Measurements from ENCODE around the gene PPP1R14D. TPM values are rescaled to one million over a fixed set of nuclear protein-coding genes. Genes with fewer than 3 reads are reported as not detected.

PPP1R14D gene
- polyA plus RNA-seq, 3 donors: 0.13 to 1.2 TPM; not detected in 1

DNA sequence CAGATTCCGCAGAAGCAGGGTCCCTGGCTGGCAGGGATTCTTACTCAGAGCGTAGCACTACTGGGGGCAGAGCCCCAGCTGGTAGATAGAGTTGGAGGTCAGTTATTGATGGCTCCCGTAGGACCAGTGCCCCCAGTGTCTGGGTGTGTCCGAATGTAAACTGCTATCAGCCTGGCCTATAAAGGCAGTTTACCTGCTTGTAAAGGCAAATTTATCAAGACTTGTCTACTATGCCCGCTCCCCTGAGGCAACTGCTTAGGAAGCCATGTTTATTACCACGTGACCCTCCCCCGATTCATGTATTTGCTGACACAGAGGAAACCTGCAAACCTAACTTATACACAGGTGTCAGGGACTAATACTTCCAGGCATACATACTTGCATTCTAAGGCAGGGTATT lies 607 bp upstream of the PPP1R14D start:
- WGBS, 3 donors: 78 to 84% (median 82%) methylated on average over 7 of the region's 7 CpGs
- H3K27ac ChIP-seq (ENCODE audit: low read depth, low read length): no peak overlapping the region

DNA sequence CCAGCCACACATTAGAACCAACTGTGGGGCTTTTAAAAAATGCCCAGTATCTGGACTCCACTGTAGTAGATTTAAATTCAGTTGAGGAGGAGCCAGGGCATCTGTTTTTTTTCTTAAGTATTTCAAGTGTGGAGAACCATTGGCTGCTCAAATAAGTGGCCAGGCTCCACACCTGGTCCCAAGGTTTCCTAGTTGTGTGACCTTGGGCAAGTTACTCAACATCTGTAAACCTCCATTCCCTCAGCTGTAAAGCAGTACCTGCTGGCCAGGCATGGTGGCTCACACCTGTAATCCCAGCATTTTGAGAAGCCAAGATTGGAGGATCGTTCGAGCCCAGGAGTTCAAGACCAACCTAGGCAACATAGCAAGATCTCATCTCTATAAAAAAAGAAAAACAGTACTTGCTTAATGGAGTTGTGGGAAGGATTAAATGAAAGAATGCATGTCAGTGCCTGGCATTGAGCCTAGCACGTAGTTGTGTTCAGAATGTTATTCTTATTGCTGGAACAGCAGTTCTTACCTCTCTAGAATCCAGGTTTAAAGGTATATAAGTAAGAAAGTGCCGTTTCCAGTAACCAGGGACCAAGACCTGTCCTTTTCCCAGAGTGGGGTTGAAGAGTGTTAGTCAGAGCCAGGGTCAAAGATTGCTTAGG lies 2.0 kb downstream of the PPP1R14D start:
- 84 to 89% (median 89%) methylated on average over 4 of the region's 4 CpGs for WGBS, 3 donors

DNA sequence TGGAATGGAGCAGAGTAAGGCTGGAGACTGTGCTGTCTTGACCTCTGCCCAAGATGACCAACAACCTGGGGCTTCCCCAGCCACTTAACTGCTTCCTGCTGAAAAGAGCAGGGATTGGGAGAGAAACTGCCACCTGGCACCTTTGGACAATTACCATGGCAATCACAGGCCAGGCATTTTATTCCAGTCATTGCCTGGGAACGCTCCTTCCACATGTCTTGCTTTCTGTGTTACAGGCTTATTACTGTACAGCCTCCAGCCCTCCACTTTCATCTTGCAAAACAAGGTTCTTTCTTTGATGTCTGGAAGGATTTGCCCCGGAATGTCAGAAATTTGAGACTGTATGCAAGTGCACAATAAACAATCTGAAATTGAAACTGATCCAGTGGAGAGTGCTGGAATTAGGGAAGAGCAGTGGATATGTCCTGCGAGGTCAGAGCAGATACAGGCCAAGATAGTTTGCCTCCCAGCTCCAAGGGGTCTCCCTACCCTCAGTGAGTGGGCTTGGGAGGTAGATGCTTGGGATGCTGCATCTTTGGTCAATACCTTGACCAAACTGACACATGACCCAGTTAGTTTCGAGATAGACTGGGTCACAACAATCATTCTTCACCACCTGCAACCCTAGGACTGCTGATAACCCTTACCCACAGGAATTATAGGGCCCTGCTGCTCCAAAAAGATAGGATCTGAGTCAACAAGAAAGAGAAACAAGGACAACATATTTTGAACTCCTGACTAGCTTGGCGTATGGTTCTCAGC lies 2.7 kb downstream of the PPP1R14D start:
- WGBS, 3 donors: 62 to 69% (median 65%) methylated on average over 5 of the region's 5 CpGs
- no peak overlapping the region for H3K27ac ChIP-seq (ENCODE audit: low read depth, low read length)

More for the DNA sequence above, 2.0 kb downstream of the PPP1R14D start:
- H3K27ac ChIP-seq (ENCODE audit: low read depth, low read length): no peak overlapping the region

DNA sequence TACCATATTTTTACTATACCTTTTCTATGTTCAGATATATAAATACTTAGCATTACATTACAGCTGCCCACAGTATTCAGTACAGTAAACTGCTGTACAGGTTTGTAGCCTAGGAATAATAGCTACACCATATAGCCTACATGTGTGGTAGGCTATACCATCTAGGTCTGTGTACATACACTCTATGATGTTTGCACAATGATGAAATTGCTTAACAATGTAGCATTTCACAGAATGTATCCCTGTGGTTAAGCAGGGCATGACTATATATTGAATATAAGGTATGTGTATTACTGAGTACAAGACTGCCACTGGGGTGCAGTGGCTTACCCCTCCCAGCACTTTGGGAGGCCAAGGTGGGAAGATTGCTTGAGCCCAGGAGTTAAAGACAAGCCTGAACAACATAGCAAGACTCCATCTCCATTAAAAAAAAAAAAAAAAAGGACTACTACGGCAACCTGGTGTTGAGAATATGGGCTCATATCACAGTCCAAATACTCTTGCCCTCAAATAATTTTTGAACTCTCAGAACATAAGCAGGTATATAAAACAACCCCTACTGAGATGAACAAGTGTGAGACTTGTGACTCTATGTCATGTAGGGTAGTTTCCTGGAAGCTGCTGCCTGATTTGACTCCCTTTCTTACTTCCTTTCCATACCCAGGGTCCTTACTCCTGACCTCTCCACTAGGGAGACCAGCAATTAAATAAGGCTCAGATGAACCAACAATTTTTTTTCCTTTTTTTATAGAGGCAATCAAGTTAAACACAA lies 4.8 kb downstream of the PPP1R14D start:
- no peak overlapping the region for H3K27ac ChIP-seq (ENCODE audit: low read depth, low read length)
- 86 to 92% (median 88%) methylated on average over 1 of the region's 1 CpG for WGBS, 3 donors

DNA sequence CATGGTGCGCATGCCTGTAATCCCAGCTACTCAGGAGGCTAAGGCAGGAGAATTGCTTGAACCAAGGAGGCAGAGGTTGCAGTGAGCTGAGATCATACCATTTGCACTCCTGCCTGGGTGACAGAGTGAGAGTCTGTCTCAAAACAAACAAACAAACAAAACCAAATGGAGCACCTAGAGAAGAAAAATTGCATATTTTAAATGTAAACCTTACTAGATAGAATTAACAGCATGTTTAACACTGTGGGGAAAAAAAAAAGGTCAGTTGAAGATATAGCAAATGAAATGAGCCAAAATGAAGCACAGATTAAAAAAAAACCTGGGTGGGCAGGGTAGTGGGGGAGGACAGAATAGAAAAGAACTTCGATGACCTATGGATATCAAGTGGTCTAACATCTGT lies 7.3 kb downstream of the PPP1R14D start:
- H3K27ac ChIP-seq (ENCODE audit: low read depth, low read length): no peak overlapping the region
- 88 to 92% (median 91%) methylated on average over 2 of the region's 2 CpGs for WGBS, 3 donors

DNA sequence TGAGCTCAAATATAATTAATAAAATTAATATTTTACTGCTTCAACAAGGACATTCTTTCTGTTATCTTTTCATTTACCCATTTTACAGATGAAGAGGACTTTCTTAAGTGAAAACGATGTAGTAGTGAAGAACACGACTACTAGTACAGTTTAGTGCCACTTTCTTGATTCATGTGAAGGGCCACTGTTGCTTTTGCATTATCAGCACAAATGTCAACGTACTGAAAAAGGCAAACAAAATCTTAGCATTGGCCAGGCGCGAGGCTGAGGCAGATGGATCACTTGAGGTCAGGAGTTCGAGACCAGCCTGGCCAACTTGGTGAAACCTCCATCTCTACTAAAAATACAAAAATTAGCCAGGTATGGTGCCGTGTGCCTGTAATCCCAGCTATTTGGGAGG lies 9.5 kb downstream of the PPP1R14D start:
- WGBS, 3 donors: 58 to 79% (median 77%) methylated on average over 7 of the region's 7 CpGs
- no peak overlapping the region for H3K27ac ChIP-seq (ENCODE audit: low read depth, low read length)

DNA sequence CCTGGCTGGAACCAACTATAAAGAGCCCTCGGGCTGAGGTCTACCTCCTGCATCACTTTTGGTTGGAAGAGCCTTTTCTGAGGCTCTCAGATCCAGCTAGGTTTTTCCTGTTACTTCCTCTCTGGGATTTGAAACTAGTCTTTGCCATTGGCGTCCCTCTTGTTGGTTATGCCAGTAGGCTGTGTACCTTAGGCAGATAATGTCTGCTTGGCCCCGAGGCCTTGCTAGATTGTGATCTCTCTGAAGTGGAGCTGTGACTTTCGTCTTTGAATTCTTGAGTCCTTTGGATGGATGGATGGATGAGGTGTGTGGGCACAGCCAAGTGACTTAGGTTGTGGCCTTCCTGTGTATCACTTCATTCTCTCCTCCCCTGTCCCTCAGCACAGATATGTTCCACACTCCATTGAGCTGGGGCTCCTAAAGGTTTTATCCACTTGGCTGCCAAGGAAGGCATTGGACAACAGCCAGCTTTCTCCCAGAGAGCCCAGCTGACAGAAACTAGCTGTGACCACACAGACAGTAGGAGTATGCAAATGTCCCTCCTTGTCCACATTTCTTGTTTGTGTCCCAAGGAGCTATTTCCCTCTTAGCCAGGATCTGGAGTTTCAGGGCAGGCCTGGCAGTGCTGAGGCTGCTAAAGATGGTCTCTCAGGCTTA lies 13.3 kb downstream of the PPP1R14D start:
- WGBS, 3 donors: 64 to 93% (median 90%) methylated on average over 4 of the region's 4 CpGs
- no peak overlapping the region for H3K27ac ChIP-seq (ENCODE audit: low read depth, low read length)

DNA sequence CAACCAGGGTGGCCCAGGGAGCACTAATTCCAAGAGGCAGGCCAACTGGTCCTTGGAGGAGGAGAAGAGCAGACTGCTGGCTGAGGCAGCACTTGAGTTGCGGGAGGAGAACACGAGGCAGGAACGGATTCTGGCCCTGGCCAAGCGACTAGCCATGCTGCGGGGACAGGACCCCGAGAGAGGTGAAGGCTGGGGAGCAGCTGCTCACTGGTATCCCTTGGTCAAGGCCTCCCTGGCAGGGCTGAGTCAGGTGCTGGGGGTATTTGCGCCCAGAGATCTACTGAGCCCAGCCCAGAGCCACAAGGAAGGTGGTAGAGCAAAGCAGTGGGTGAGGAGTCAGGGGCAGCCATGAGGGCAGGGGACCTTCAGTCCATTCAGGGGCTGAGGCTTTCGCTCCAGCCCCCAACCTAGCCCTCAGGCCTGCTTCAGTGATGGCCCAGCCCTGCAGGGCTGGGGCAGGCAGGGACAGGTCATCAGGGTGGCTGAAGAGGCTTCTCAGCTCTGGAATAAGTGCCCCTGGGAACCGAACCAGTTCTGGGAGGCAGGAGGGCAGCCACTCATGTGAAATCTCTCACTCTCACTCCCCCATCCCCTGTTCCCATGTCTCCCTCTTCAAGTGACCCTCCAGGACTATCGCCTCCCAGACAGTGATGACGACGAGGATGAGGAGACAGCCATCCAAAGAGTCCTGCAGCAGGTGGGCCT lies 15.6 kb downstream of the PPP1R14D start:
- H3K27ac ChIP-seq (ENCODE audit: low read depth, low read length): no peak overlapping the region

DNA sequence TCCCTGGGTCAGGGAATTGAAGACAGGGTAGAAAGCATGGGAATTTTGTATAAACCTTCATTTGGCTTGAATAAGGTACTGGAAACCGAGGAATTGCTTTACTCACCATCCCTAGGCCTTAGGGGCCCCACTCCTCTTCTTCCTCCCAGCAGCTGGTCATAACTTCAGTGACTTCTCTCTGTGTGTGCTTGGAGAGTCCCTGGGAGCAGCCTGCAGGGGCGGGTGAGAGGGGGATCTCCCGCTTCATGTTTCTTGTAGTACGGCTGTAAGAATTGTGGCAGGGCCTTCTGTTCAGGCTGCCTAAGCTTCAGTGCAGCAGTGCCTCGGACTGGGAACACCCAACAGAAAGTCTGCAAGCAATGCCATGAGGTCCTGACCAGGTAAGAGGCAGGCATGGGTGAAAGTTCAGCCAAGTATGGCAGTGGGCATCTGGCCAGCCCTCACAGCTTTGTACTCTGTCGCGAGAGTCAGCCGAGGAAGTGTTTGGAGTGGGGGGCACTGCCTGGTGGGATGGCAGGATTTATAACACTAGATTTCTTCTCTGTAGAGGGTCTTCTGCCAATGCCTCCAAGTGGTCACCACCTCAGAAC lies 19.6 kb downstream of the PPP1R14D start:
- no peak overlapping the region for H3K27ac ChIP-seq (ENCODE audit: low read depth, low read length)
- WGBS, 3 donors: 75 to 79% (median 78%) methylated on average over 8 of the region's 8 CpGs

More for the DNA sequence above, 15.6 kb downstream of the PPP1R14D start:
- WGBS, 3 donors: 91 to 93% (median 93%) methylated on average over 12 of the region's 12 CpGs

DNA sequence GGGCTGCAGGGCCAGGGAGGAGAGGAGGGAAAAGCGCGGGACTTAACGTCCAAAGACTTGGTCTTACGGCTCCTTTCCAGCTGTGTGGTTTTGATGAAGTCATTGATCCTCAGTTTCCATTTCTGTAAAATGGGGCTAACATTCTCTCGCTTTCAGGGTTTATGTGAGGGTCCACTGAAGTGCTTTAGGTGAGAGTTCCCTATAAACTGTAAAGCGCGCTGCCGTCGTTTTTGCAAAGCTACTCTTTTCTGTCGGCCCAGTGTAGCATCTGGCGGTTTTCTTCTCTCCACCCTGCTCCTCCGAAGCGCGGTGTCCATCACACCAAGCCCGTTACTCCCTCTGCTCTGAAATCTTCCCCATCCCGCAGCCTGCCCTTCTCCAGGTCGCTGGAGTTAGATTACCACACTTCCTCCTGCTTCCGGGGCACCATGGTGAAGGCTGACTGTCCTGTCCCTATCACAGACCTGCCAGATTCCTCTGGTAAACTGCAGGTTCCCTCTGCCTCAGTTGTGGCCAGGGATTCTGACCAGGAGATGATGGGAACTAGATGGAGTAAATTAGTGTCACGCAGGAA lies 20.5 kb downstream of the PPP1R14D start:
- WGBS, 3 donors: 11 to 49% (median 28%) methylated on average over 19 of the region's 19 CpGs
- no peak overlapping the region for H3K27ac ChIP-seq (ENCODE audit: low read depth, low read length)

DNA sequence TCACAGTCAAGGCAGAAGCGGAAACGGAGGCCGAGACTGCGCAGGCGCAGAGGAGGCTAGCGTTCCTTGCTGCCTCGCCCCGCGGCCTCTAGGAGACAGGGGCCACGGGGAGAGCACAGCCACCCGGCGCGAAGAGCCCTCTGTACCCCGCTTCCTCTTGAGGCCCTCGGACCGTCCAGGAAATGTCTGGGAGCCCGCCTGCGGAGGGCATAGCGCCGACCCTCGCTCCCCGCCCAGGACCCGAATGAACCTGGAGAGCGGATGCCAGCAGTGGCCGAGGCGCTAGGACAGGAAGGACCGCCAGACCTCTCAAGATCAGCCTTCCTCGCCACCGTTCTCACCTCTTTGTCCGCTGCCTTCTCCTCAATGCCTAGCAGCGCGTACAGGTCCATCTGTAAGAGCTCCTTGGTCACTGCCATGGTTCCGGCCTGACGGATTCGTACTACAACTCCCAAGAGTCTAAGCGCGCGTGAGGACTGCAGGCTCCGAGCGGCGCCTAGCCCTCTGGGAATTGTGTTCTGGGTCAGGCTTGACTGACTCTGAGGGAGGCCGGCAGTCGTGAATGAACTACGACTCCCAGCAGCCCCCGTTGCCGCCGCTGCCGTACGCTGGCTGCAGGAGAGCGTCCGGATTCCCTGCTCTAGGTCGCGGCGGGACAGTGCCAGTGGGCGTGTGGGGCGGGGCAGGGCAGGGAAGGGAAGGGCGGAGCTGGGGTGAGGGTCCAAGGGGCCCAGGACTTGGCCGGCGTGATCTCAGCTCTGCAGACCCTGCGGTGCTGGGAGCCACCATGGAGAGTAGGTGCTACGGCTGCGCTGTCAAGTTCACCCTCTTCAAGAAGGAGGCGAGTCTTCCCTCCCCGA lies 21.2 kb downstream of the PPP1R14D start, which contains the start of the genes DNAJC17 and ZFYVE19:
TSS of gene DNAJC17 (minus strand) at position 446 of the 860 bp plus-strand sequence. CDS start at position 419, 27 bp downstream.
TSS of gene ZFYVE19 (plus strand) at position 62 of the 860 bp plus-strand sequence. CDS start at position 563, 501 bp downstream.
- WGBS, 3 donors: 0 to 1% (median 1%) methylated on average over 59 to 64 of the region's 64 CpGs
- H3K27ac ChIP-seq (ENCODE audit: low read depth, low read length): peak within 1 kb of the TSS; percentile 40

DNA sequence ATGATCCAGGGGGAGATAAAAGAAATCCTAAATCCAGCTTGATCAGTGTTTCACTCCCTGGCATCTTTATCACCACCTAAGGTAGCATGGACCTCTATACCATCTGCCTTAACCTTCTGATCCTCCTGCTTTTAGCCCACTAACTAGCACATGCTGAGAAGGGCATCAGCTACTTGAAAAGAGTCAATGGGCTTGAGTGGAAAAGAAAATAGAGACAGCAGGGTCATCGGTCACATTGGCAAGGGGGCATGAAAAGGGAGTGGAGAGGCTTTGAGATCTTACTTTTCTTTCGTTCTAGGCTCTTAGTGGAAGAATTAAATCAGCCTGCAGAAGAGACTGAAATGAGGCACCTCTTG lies 21.9 kb downstream of the PPP1R14D start:
- WGBS, 3 donors: 0 to 4% (median 3%) methylated on average over 2 of the region's 2 CpGs
- H3K27ac ChIP-seq (ENCODE audit: low read depth, low read length): no peak overlapping the region

DNA sequence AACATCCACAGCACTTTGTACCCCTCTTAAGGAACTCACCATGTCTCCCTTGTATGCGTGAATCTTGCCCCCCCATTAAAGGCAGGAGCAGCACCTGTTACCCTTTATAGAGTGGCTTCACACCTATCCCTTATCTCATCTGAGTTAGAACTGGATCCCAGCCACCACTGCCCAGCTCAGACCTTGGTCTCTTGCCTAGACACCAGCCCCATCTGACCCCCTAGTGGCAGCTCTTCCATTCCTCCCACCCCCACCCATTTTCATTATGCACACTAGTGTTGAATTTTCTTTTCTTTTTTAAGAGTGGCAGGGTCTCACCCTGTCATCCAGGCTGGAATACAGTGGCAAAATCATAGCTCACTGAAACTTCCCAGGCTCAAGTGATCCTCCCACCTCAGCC lies 24.8 kb downstream of the PPP1R14D start:
- no peak overlapping the region for H3K27ac ChIP-seq (ENCODE audit: low read depth, low read length)
- WGBS, 3 donors: 38 to 100% (median 89%) methylated on average over 1 of the region's 1 CpG

DNA sequence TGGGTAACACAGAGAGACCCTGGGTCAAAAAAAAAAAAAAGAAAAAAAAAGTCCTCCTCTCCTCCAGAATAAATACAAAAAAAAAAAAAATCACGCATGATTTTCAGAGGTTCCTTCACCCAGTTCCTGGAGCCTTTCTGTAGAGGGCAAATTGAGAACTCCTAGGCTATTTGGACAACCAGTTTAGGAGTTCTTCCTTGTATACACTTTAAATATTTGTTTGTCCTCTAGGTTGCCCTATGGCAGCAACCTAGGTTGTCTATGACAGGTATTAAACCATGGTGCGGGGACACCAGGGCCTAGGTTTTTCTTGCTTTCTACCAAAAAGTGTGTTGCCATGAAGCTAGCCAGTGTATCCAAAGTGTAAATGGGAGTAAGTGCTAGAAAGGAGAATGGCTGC lies 25.4 kb downstream of the PPP1R14D start:
- H3K27ac ChIP-seq (ENCODE audit: low read depth, low read length): no peak overlapping the region
- 83 to 95% (median 95%) methylated on average over 2 of the region's 2 CpGs for WGBS, 3 donors

DNA sequence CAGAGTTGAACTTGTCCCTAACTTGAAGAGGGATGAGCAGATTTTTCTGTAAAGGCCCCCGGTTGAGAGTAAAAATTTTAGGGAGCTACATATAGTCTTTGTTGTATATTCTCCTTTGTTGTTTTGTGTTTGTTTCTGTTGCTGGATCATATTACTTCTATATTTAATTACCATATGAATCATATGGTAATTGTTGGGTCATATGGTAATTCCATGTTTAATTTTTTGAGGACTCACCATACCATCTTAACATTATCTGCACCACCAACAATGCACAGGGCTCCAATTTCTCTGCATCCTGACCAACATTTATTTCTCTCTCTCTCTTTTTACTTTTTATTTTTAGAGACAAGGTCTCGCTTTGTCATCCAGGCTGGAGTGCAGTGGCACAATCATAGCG lies 29.0 kb downstream of the PPP1R14D start:
- 92 to 95% (median 94%) methylated on average over 3 of the region's 3 CpGs for WGBS, 3 donors
- no peak overlapping the region for H3K27ac ChIP-seq (ENCODE audit: low read depth, low read length)

DNA sequence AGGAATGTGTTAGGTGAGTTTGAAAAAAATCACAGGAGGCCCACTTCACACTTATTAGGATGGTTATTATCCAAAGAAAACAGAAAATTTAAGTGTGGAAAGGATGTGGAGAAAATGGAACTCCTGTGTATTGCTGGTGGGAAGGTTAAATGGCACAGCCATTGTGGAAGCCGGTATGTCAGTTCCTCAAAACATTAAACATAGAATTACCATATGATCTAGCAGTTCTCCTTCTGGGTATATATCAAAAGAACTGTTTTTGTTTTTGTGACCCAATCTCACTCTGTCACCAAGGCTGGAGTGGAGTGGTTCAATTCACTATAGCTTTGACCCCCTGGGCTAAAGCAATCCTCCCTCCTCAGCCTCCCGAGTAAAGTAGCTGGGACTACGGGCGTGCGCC lies 32.0 kb downstream of the PPP1R14D start:
- no peak overlapping the region for H3K27ac ChIP-seq (ENCODE audit: low read depth, low read length)
- WGBS, 3 donors: 87 to 94% (median 93%) methylated on average over 5 of the region's 5 CpGs

All from adipose tissue (tissue), 3 donors.